ENCODE results near the gene ASAP2.

ASAP2 gene

GRCh38 chr2:9225806-9226205, 19.2 kb downstream of the ASAP2 start:
- no peak for DNase-seq (ENCODE audit: low read depth)
- no peak for TF ChIP-seq CTCF (IDR thresholded peaks at IDR 0.05; ENCODE audit: insufficient read depth, low read depth, low read length, missing control alignments)

GRCh38 chr2:9226458-9227380, 20.1 kb downstream of the ASAP2 start:
- no peak for DNase-seq (ENCODE audit: low read depth)
- H3K4me3 ChIP-seq (ENCODE audit: low read depth, low read length), result no peak overlapping the region
- no peak for TF ChIP-seq CTCF (IDR thresholded peaks at IDR 0.05; ENCODE audit: insufficient read depth, low read depth, low read length, missing control alignments)

More at GRCh38 chr2:9225806-9226205, 19.2 kb downstream of the ASAP2 start:
- H3K4me3 ChIP-seq (ENCODE audit: low read depth, low read length), result no peak overlapping the region

- H3K4me3 ChIP-seq (ENCODE audit: low read depth, low read length), result no peak overlapping the region
- DNase-seq (ENCODE audit: low read depth), result no peak
- no peak for TF ChIP-seq CTCF (IDR thresholded peaks at IDR 0.05; ENCODE audit: insufficient read depth, low read depth, low read length, missing control alignments)
Measured at GRCh38 chr2:9228088-9228751, 21.6 kb downstream of the ASAP2 start.

- no peak for TF ChIP-seq CTCF (IDR thresholded peaks at IDR 0.05; ENCODE audit: insufficient read depth, low read depth, low read length, missing control alignments)
- no peak overlapping the region for H3K4me3 ChIP-seq (ENCODE audit: low read depth, low read length)
- DNase-seq (ENCODE audit: low read depth), result no peak
Measured at GRCh38 chr2:9228781-9229469, 22.3 kb downstream of the ASAP2 start.

- no peak overlapping the region for H3K4me3 ChIP-seq (ENCODE audit: low read depth, low read length)
- TF ChIP-seq CTCF (IDR thresholded peaks at IDR 0.05; ENCODE audit: insufficient read depth, low read depth, low read length, missing control alignments), result no peak
- no peak for DNase-seq (ENCODE audit: low read depth)
Measured at GRCh38 chr2:9229470-9229820, 22.8 kb downstream of the ASAP2 start.

GRCh38 chr2:9230051-9230802, 23.6 kb downstream of the ASAP2 start:
- no peak for TF ChIP-seq CTCF (IDR thresholded peaks at IDR 0.05; ENCODE audit: insufficient read depth, low read depth, low read length, missing control alignments)
- DNase-seq (ENCODE audit: low read depth), result no peak
- no peak overlapping the region for H3K4me3 ChIP-seq (ENCODE audit: low read depth, low read length)
